IMR-90 (cell line): ENCODE measurements around the gene LHFPL3. TPM values are rescaled to one million over a fixed set of nuclear protein-coding genes. Genes with fewer than 3 reads are reported as not detected.

ENCODE experiments used
- ATAC-seq: fragments of 200-7000 bp; cut with Tn5 transposase; 2 replicates; pipeline ENCODE4 v1.9.1; 2020; ENCODE audit warnings: low read depth, mild to moderate bottlenecking, moderate library complexity
- BruUV-seq: library from RNA; stranded (reverse); fragments of 400-500 nt; replicated peaks from 2 replicates; lab custom pipeline; 2021; lab: Mats Ljungman, UMichigan
- CTCF ChIA-PET: fragments of 300-600 bp; formaldehyde crosslinking; extraction: SDS; loops from one replicate; lab custom pipeline; 2021; ENCODE audit warnings: antibody characterized with exemption; lab: Yijun Ruan, JAX
- POLR2A ChIA-PET: fragments of 300-600 bp; sonication (Branson Sonifier 250); formaldehyde crosslinking; loops from one replicate; lab custom pipeline; 2022; ENCODE audit warnings: antibody characterized with exemption; ENCODE audit not compliant: unreplicated experiment; lab: Charles Lee
- DNase-seq: peaks from one replicate; pipeline ENCODE4 v3.0.0; 2013
- H2AFZ ChIP-seq: replicated peaks from 2 replicates; pipeline ENCODE3; 2013; ENCODE audit warnings: low read length, mild to moderate bottlenecking; ENCODE audit not compliant: poor library complexity
- H2AK5ac ChIP-seq: 2 replicates; pipeline ENCODE4 v1.6.1; 2013; ENCODE audit warnings: low read depth, low read length, inconsistent platforms
- H2AK9ac ChIP-seq: replicated peaks from 2 replicates; pipeline ENCODE3; 2013; ENCODE audit warnings: mild to moderate bottlenecking, low read depth, low read length, moderate library complexity; ENCODE audit not compliant: poor library complexity
- H2BK120ac ChIP-seq: 2 replicates; pipeline ENCODE4 v1.6.1; 2013; ENCODE audit warnings: low read depth, low read length, inconsistent platforms
- H2BK15ac ChIP-seq: 3 replicates; pipeline ENCODE4 v1.6.1; 2013; ENCODE audit warnings: low read depth, low read length, inconsistent platforms
- H2BK20ac ChIP-seq: 2 replicates; pipeline ENCODE4 v1.6.1; 2013; ENCODE audit warnings: low read depth, mild to moderate bottlenecking, inconsistent platforms, low read length, moderate library complexity
- H2BK5ac ChIP-seq: 2 replicates; pipeline ENCODE4 v1.6.1; 2013; ENCODE audit warnings: mild to moderate bottlenecking, low read depth, low read length, inconsistent platforms; ENCODE audit not compliant: poor library complexity, severe bottlenecking
- H3K14ac ChIP-seq: replicated peaks from 2 replicates; pipeline ENCODE4 v1.6.1; 2013; ENCODE audit warnings: low read depth, low read length, inconsistent platforms
- H3K18ac ChIP-seq: 2 replicates; pipeline ENCODE4 v1.6.1; 2013; ENCODE audit warnings: low read depth, low read length, control low read depth
- H3K23ac ChIP-seq: 2 replicates; pipeline ENCODE4 v1.6.1; 2013; ENCODE audit warnings: low read depth, low read length, inconsistent platforms
- H3K27ac ChIP-seq: 2 replicates; pipeline ENCODE4 v1.5.1; 2013; ENCODE audit warnings: mild to moderate bottlenecking, control low read depth, low read length; ENCODE audit not compliant: insufficient read depth
- H3K27me3 ChIP-seq: 2 replicates; pipeline ENCODE4 v1.6.1; 2013; ENCODE audit warnings: low read length; ENCODE audit not compliant: control insufficient read depth, insufficient read depth
- H3K36me3 ChIP-seq: 2 replicates; pipeline ENCODE4 v1.6.1; 2013; ENCODE audit warnings: low read length, mixed read lengths; ENCODE audit not compliant: control insufficient read depth, insufficient read depth
- H3K4ac ChIP-seq: 2 replicates; pipeline ENCODE4 v1.6.1; 2013; ENCODE audit warnings: low read depth, low read length, inconsistent platforms
- H3K4me1 ChIP-seq: 2 replicates; pipeline ENCODE4 v1.6.1; 2013; ENCODE audit warnings: low read length, mixed read lengths; ENCODE audit not compliant: control insufficient read depth, insufficient read depth
- H3K4me2 ChIP-seq: 2 replicates; pipeline ENCODE4 v1.6.1; 2013; ENCODE audit warnings: low read depth, mild to moderate bottlenecking, control low read depth, low read length, moderate library complexity
- H3K4me3 ChIP-seq: 2 replicates; pipeline ENCODE4 v1.5.1; 2013; ENCODE audit warnings: low read depth, mild to moderate bottlenecking, control low read depth, low read length, moderate library complexity; ENCODE audit not compliant: insufficient read depth
- H3K56ac ChIP-seq: 2 replicates; pipeline ENCODE4 v1.6.1; 2013; ENCODE audit warnings: low read length, inconsistent platforms; ENCODE audit not compliant: insufficient read depth; ENCODE audit errors: extremely low read depth
- H3K79me1 ChIP-seq, 2 experiments: 2 replicates each; pipeline ENCODE4 v1.6.1; 2013; ENCODE audit warnings: low read length in 2 of 2, inconsistent platforms in 1 of 2, low read depth in 1 of 2
- H3K9ac ChIP-seq: 2 replicates; pipeline ENCODE4 v1.6.1; 2013; ENCODE audit warnings: low read depth, low read length, control low read depth
- H3K9me1 ChIP-seq: 2 replicates; pipeline ENCODE4 v1.6.1; 2013; ENCODE audit warnings: low read length, inconsistent platforms; ENCODE audit not compliant: insufficient read depth
- H3K9me3 ChIP-seq: 2 replicates; pipeline ENCODE4 v1.6.1; 2013; ENCODE audit warnings: low read length; ENCODE audit not compliant: control insufficient read depth, insufficient read depth
- H4K20me1 ChIP-seq: 2 replicates; pipeline ENCODE4 v1.6.1; 2013; ENCODE audit warnings: low read length, inconsistent platforms; ENCODE audit not compliant: insufficient read depth
- H4K5ac ChIP-seq: 2 replicates; pipeline ENCODE4 v1.6.1; 2013; ENCODE audit warnings: mild to moderate bottlenecking, low read depth, low read length, control low read depth
- H4K8ac ChIP-seq, 2 experiments: 2 replicates each; pipeline ENCODE4 v1.6.1; 2013; ENCODE audit warnings: low read depth in 2 of 2, low read length in 2 of 2, control low read depth in 1 of 2, inconsistent platforms in 1 of 2
- H4K91ac ChIP-seq: 2 replicates; pipeline ENCODE4 v1.6.1; 2013; ENCODE audit warnings: low read depth, low read length, inconsistent platforms; ENCODE audit not compliant: insufficient read depth
- MAFK ChIP-seq: IDR thresholded peaks from 2 replicates; pipeline ENCODE4 v1.6.1; 2012; ENCODE audit warnings: low read depth, low read length, improper control_type of control experiment
- MXI1 ChIP-seq: IDR thresholded peaks from 2 replicates; pipeline ENCODE4 v1.6.1; 2012; ENCODE audit warnings: low read depth, mild to moderate bottlenecking, low read length, moderate library complexity, borderline replicate concordance
- NFE2L2 ChIP-seq: fragments of 150-350 bp; IDR thresholded peaks from 2 replicates; pipeline ENCODE4 v1.6.1; 2016; ENCODE audit warnings: low read depth, mild to moderate bottlenecking, low read length
- RAD21 ChIP-seq: IDR thresholded peaks from 2 replicates; pipeline ENCODE4 v1.6.1; 2012; ENCODE audit warnings: low read length, improper control_type of control experiment
- SMC3 ChIP-seq: fragments of 150-350 bp; IDR thresholded peaks from 2 replicates; pipeline ENCODE4 v1.6.1; 2016; ENCODE audit warnings: low read depth, mild to moderate bottlenecking, antibody characterized with exemption, low read length, moderate library complexity
- dilution Hi-C: fragments of 300-500 bp; cut with HindIII; formaldehyde crosslinking; loops from one replicate; pipeline ENCODE4 v1.14.3; 2018; ENCODE audit warnings: low sequenced_read_pairs; ENCODE audit not compliant: unreplicated experiment
- in situ Hi-C: fragments of 300-500 bp; cut with MboI; formaldehyde crosslinking; loops from 3 replicates; pipeline ENCODE4 v1.14.3; 2019; ENCODE audit warnings: low sequenced_read_pairs, inconsistent platforms, mixed read lengths
- intact Hi-C: fragments of 100-400 bp; cut with micrococcal nuclease; formaldehyde crosslinking; loops from 2 replicates; pipeline ENCODE4 v1.10.0; 2022
- polyA plus RNA-seq, 3 experiments: library from polyadenylated mRNA; depleted of rRNA; stranded (reverse); fragments of >200 nt; gene quantifications; 2 replicates each; pipeline ENCODE4 v1.2.3, GENCODE V29; 2012; ENCODE audit warnings: low replicate concordance in 1 of 3
- total RNA-seq: library from RNA; depleted of rRNA; stranded (reverse); fragments of >200 nt; gene quantifications from 2 replicates; pipeline ENCODE4 v1.2.3, GENCODE V29; 2012

LHFPL3 gene
- total and polyA plus RNA-seq, 2 of the 4 experiments (the other 2 are of a cell fraction) = not detected

GRCh38 chr7:104695563-104695962, 367.2 kb downstream of the LHFPL3 start:
- no peak overlapping the region for H2BK20ac ChIP-seq
- BruUV-seq = no TSS peak
- no peaks in the 10 kb centered on the region for H3K79me1 ChIP-seq
- DNase-seq (no peak), ATAC-seq (no peak)
- in situ Hi-C loops = no loop called here
- no peak overlapping the region for H4K8ac ChIP-seq
- ChIA-PET POLR2A (no interaction called here), CTCF (no interaction called here)
- no peak overlapping the region for H2AK9ac ChIP-seq
- no peaks in the 10 kb centered on the region for H3K9me3 ChIP-seq
- H3K4ac ChIP-seq = no peak overlapping the region
- no peak for TF ChIP-seq MXI1
- no peak for TF ChIP-seq MAFK
- TF ChIP-seq RAD21 = no peak
- no peak for TF ChIP-seq NFE2L2
- no peak for TF ChIP-seq SMC3
- H2AFZ ChIP-seq = no peak overlapping the region
- no peak overlapping the region for H3K9ac ChIP-seq
- intact Hi-C loops = no loop called here
- no peak overlapping the region for H2BK120ac ChIP-seq
- no peak overlapping the region for H4K5ac ChIP-seq
- H2AK5ac ChIP-seq = no peak overlapping the region
- dilution Hi-C loops = no loop called here
- no peaks in the 10 kb centered on the region for H4K20me1 ChIP-seq
- H3K4me2 ChIP-seq = no peak overlapping the region
- no peak overlapping the region for H4K91ac ChIP-seq
- H3K27ac ChIP-seq = no peak overlapping the region
- H3K23ac ChIP-seq = no peak overlapping the region
- H3K18ac ChIP-seq = no peak overlapping the region
- H3K4me3 ChIP-seq = no peak overlapping the region
- no peak overlapping the region for H2BK5ac ChIP-seq
- no peaks in the 10 kb centered on the region for H3K4me1 ChIP-seq
- no peaks in the 10 kb centered on the region for H3K36me3 ChIP-seq
- H3K27me3 ChIP-seq = no peaks in the 10 kb centered on the region
- H3K56ac ChIP-seq = no peak overlapping the region
- H2BK15ac ChIP-seq = no peak overlapping the region
- H3K9me1 ChIP-seq = no peaks in the 10 kb centered on the region
- no peak overlapping the region for H3K14ac ChIP-seq
